ENCODE data around the gene CAMSAP1.

DNA sequence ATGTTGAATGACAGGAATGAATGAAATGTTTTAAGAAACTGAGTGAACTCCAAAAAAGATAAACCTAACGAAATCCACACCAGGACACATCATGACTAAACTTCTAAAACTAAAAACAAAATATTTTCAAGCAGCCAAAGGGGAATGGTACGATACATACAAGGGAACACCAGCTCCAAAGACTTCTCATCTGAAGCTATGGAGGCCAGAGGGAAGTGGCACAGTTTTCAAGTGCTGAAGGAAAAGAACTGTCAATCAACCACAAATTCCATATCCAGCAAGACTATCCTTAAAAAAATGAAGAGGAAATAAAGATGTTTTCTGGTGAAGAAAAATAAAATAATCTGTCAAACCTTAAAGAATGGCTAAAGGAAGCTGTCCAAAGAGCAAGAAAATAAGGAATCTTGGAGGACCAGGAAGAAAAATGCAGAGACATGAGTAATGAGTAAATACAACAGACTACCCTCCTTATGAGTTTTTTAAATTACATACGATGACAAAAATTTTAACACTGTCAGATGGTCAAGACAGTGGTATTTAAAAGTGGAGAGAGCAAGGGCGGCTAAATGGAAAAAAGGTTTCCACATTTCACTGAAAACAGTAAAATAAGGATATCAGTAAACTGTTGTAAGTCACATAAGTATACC, 12.0 kb downstream of the CAMSAP1 start:
- TF ChIP-seq, protein P1, sequence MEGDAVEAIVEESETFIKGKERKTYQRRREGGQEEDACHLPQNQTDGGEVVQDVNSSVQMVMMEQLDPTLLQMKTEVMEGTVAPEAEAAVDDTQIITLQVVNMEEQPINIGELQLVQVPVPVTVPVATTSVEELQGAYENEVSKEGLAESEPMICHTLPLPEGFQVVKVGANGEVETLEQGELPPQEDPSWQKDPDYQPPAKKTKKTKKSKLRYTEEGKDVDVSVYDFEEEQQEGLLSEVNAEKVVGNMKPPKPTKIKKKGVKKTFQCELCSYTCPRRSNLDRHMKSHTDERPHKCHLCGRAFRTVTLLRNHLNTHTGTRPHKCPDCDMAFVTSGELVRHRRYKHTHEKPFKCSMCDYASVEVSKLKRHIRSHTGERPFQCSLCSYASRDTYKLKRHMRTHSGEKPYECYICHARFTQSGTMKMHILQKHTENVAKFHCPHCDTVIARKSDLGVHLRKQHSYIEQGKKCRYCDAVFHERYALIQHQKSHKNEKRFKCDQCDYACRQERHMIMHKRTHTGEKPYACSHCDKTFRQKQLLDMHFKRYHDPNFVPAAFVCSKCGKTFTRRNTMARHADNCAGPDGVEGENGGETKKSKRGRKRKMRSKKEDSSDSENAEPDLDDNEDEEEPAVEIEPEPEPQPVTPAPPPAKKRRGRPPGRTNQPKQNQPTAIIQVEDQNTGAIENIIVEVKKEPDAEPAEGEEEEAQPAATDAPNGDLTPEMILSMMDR (conservative IDR thresholded peaks at IDR 0.05): no peak
- TF ChIP-seq ZFX (IDR thresholded peaks at IDR 0.05): no peak

Data from C4-2B (cell line).